OCI-LY1 (cell line): ENCODE measurements around the gene TYK2.

Experiments
- H2AFZ ChIP-seq: fragments of 200-600 bp; sonication (generic), shearing (Covaris generic); 2 replicates; pipeline ENCODE4 v1.6.0; 2014; ENCODE audit warnings: antibody characterized with exemption, mild to moderate bottlenecking, low read length
- H3F3A ChIP-seq: fragments of 200-600 bp; sonication (generic), shearing (Covaris generic); 2 replicates; pipeline ENCODE4 v1.6.0; 2014; ENCODE audit warnings: mild to moderate bottlenecking, antibody characterized with exemption, low read length, moderate library complexity; ENCODE audit not compliant: insufficient read depth
- H3K27ac ChIP-seq: fragments of 200-600 bp; sonication (generic); 2 replicates; pipeline ENCODE4 v1.5.1; 2014; ENCODE audit warnings: low read length, mixed run types, mild to moderate bottlenecking, low read depth; ENCODE audit not compliant: poor library complexity, severe bottlenecking
- H3K27me3 ChIP-seq: fragments of 200-600 bp; sonication (generic); 2 replicates; pipeline ENCODE4 v1.6.0; 2014; ENCODE audit warnings: antibody characterized with exemption, mild to moderate bottlenecking, low read length, moderate library complexity; ENCODE audit not compliant: insufficient read depth
- H3K36me3 ChIP-seq: fragments of 200-600 bp; sonication (generic); 2 replicates; pipeline ENCODE4 v1.6.1; 2014; ENCODE audit warnings: mild to moderate bottlenecking, antibody characterized with exemption, low read length, moderate library complexity, mixed read lengths; ENCODE audit not compliant: insufficient read depth
- H3K4me1 ChIP-seq: fragments of 200-600 bp; sonication (generic); 2 replicates; pipeline ENCODE4 v1.5.1; 2014; ENCODE audit warnings: mild to moderate bottlenecking, low read length, moderate library complexity; ENCODE audit not compliant: insufficient read depth, severe bottlenecking
- H3K4me2 ChIP-seq: fragments of 200-600 bp; sonication (generic), shearing (Covaris generic); 2 replicates; pipeline ENCODE4 v1.6.1; 2014; ENCODE audit warnings: low read length
- H3K4me3 ChIP-seq: fragments of 200-600 bp; sonication (generic); 2 replicates; pipeline ENCODE4 v1.5.1; 2014; ENCODE audit warnings: low read length, low read depth, mild to moderate bottlenecking, mixed read lengths; ENCODE audit not compliant: poor library complexity, severe bottlenecking
- H3K79me2 ChIP-seq: fragments of 200-600 bp; shearing (Covaris generic); 2 replicates; pipeline ENCODE4 v1.6.1; 2016; ENCODE audit warnings: mixed run types, low read length, mixed read lengths; ENCODE audit not compliant: insufficient read depth
- H3K9ac ChIP-seq: fragments of 200-600 bp; sonication (generic), shearing (Covaris generic); 2 replicates; pipeline ENCODE4 v1.6.1; 2014; ENCODE audit warnings: mild to moderate bottlenecking, low read length, mixed read lengths
- H3K9me2 ChIP-seq: fragments of 200-600 bp; sonication (generic), shearing (Covaris generic); 2 replicates; pipeline ENCODE4 v1.6.1; 2014; ENCODE audit warnings: low read depth, mild to moderate bottlenecking, low read length, mixed read lengths
- H3K9me3 ChIP-seq: fragments of 200-600 bp; shearing (Covaris generic); 2 replicates; pipeline ENCODE4 v1.6.1; 2014; ENCODE audit warnings: low read length, mixed read lengths
- H4K20me1 ChIP-seq: fragments of 200-600 bp; sonication (generic), shearing (Covaris generic); 2 replicates; pipeline ENCODE4 v1.6.0; 2016; ENCODE audit warnings: mild to moderate bottlenecking, low read length; ENCODE audit not compliant: insufficient read depth
- EZH2 ChIP-seq: fragments of 200-600 bp; sonication (generic), shearing (Covaris generic); IDR thresholded peaks from 2 replicates; pipeline ENCODE4 v1.8.0; 2017; ENCODE audit warnings: borderline replicate concordance, mixed run types, mild to moderate bottlenecking, antibody characterized with exemption, low read length, moderate library complexity, mixed read lengths
- TF ChIP-seq, protein P1 (sequence below): fragments of 200-600 bp; sonication (generic), shearing (Covaris generic); IDR thresholded peaks from 2 replicates; pipeline ENCODE4 v1.5.1; 2017; ENCODE audit warnings: mild to moderate bottlenecking, antibody characterized with exemption, low read length, moderate library complexity, mixed read lengths

TYK2 gene

DNA sequence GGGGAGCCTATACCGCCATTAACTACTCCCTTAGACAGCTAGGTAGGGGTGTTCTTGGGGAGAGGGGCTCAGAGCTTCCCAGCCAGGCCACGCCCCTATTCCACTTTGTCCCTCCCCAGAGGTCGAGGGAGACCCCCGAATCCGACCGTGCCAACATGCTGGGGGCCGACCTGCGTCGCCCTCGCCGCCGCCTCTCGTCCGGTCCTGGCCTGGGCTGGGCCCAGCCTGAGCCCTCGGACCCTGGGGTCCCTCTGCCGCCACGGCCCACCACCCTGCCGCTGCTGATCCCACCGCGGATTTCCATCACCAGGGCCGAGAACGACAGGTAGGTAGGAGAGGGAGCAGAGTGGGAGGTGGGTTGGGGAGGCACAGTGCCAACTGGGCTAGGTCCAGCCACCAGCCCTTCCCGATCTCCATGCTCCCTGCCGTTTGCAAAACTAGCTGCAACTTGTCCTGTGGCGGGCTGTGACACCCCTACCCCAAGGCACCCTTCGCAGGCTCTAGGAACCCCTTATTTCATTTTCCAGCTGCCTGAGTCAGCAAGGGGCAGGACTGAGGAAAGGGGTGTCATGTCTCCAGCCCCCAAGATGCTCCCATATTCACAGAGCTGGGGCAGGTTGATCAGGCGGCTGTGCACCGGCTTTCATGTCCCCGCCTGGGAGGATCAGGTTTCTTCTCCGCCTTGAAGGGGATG is 37.3 kb upstream of the TYK2 start:
- H3K79me2 ChIP-seq, result no peaks in the 10 kb centered on the region
- 0 out of 2 replicates have a peak overlapping the region, but pooled peaks have one; percentile 56 for H3K4me2 ChIP-seq
- H3K9ac ChIP-seq, result no peak overlapping the region
- H3F3A ChIP-seq, result no peaks in the 10 kb centered on the region
- no peak overlapping the region for H3K27ac ChIP-seq
- TF ChIP-seq EZH2, result no peak
- TF ChIP-seq, protein P1, sequence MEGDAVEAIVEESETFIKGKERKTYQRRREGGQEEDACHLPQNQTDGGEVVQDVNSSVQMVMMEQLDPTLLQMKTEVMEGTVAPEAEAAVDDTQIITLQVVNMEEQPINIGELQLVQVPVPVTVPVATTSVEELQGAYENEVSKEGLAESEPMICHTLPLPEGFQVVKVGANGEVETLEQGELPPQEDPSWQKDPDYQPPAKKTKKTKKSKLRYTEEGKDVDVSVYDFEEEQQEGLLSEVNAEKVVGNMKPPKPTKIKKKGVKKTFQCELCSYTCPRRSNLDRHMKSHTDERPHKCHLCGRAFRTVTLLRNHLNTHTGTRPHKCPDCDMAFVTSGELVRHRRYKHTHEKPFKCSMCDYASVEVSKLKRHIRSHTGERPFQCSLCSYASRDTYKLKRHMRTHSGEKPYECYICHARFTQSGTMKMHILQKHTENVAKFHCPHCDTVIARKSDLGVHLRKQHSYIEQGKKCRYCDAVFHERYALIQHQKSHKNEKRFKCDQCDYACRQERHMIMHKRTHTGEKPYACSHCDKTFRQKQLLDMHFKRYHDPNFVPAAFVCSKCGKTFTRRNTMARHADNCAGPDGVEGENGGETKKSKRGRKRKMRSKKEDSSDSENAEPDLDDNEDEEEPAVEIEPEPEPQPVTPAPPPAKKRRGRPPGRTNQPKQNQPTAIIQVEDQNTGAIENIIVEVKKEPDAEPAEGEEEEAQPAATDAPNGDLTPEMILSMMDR, result no peak
- H3K9me2 ChIP-seq, result no peaks in the 10 kb centered on the region
- peaks cover 33% of the 10 kb centered on the region for H3K4me1 ChIP-seq
- H3K9me3 ChIP-seq, result no peaks in the 10 kb centered on the region
- no peaks in the 10 kb centered on the region for H3K36me3 ChIP-seq
- no peaks in the 10 kb centered on the region for H4K20me1 ChIP-seq
- H3K27me3 ChIP-seq, result no peaks in the 10 kb centered on the region
- H2AFZ ChIP-seq, result no peak overlapping the region
- no peak overlapping the region for H3K4me3 ChIP-seq

GRCh38 chr19:10416380-10417257 is 36.2 kb upstream of the TYK2 start:
- Histone ChIP-seq H3K4me1 (peaks cover 44% of the 10 kb centered on the region), H3K9me2 (no peaks in the 10 kb centered on the region), H3K4me3 (peak overlapping the region; percentile 60), H2AFZ (no peak overlapping the region), H3K79me2 (no peaks in the 10 kb centered on the region), H3K9me3 (no peaks in the 10 kb centered on the region), H3K4me2 (peak overlapping the region; percentile 70), H3K36me3 (no peaks in the 10 kb centered on the region), H3K27me3 (no peaks in the 10 kb centered on the region), H3K27ac (peak overlapping the region; percentile 63), H3F3A (no peaks in the 10 kb centered on the region), H3K9ac (peak overlapping the region; percentile 59), H4K20me1 (no peaks in the 10 kb centered on the region)
- TF ChIP-seq, protein P1, result peak; percentile 98
- no peak for TF ChIP-seq EZH2

GRCh38 chr19:10416083-10416379 is 35.7 kb upstream of the TYK2 start:
- Histone ChIP-seq H3K4me1 (peaks cover 50% of the 10 kb centered on the region), H4K20me1 (no peaks in the 10 kb centered on the region), H3K36me3 (no peaks in the 10 kb centered on the region), H3K27ac (peak overlapping the region; percentile 63), H3F3A (no peaks in the 10 kb centered on the region), H3K27me3 (no peaks in the 10 kb centered on the region), H3K9me2 (no peaks in the 10 kb centered on the region), H3K4me2 (peak overlapping the region; percentile 70), H3K9ac (peak overlapping the region; percentile 59), H3K4me3 (peak overlapping the region; percentile 60), H3K79me2 (no peaks in the 10 kb centered on the region), H2AFZ (no peak overlapping the region), H3K9me3 (no peaks in the 10 kb centered on the region)
- TF ChIP-seq, protein P1, result no peak
- TF ChIP-seq EZH2, result no peak
